ENCODE measurements around the gene SIRT7. TPM values are rescaled to one million over a fixed set of nuclear protein-coding genes. Genes with fewer than 3 reads are reported as not detected.

Gene SIRT7
- polyA plus RNA-seq, 1 of the 3 experiments (the other 2 are of a cell fraction): 32.6 TPM

- 93% methylated on average over 31 of the region's 38 CpGs for WGBS (ENCODE audit: low lambda C conversion rate)
These were observed 17.1 kb upstream of the SIRT7 start for GRCh38 chr17:81934850-81935708.

GRCh38 chr17:81934098-81934757, 16.3 kb upstream of the SIRT7 start:
- no peaks in the 10 kb centered on the region for H3K27me3 ChIP-seq (ENCODE audit: insufficient read depth)
- ChIA-PET POLR2A (interaction anchor here (0.5 to 2.1 kb wide), 2 partner anchors 72 to 87 kb away, joined by 3 to 7 read pairs; no protein-coding TSS in a partner anchor), CTCF (interaction anchor here (0.8 to 11.7 kb wide), 8 partner anchors 22 to 102 kb away, joined by 3 to 107 read pairs (median 4); partner anchors contain the start of gene NOTUM)
- H3K9me2 ChIP-seq: no peaks in the 10 kb centered on the region
- peaks cover 16% of the 10 kb centered on the region for H3F3A ChIP-seq (replicated peaks; ENCODE audit: insufficient read depth)
- no peak overlapping the region for H3K9ac ChIP-seq
- H3K27ac ChIP-seq (ENCODE audit: low read depth in 2 of 2, low read length in 1 of 2): no peak overlapping the region
- no peak overlapping the region for H2AFZ ChIP-seq (ENCODE audit: low read depth)
- no peaks in the 10 kb centered on the region for H3K9me3 ChIP-seq
- no peak for DNase-seq
- peaks cover 19% of the 10 kb centered on the region for H3K79me2 ChIP-seq (ENCODE audit: insufficient read depth)
- WGBS (ENCODE audit: low lambda C conversion rate): 98% methylated on average over 14 of the region's 23 CpGs
- H4K20me1 ChIP-seq (ENCODE audit: insufficient read depth): peaks cover 7% of the 10 kb centered on the region; the same call in 1 of the 2 replicates
- H3K36me3 ChIP-seq (replicated peaks in 1 of 2; ENCODE audit: control insufficient read depth in 1 of 2, insufficient read depth in 2 of 2, low read length in 1 of 2): peaks cover 0 to 20% of the 10 kb centered on the region in 2 experiments
- no peak overlapping the region for H3K4me3 ChIP-seq (ENCODE audit: low read depth in 2 of 2, low read length in 1 of 2)
- no peak overlapping the region for H3K4me2 ChIP-seq
- peaks cover 6 to 19% of the 10 kb centered on the region in 2 experiments; a peak in 2 of 4 replicates for H3K4me1 ChIP-seq (ENCODE audit: control insufficient read depth in 1 of 2, insufficient read depth in 2 of 2, low read depth in 1 of 2, low read length in 1 of 2)
- TF ChIP-seq PBX3 (IDR thresholded peaks at IDR 0.05) (no peak), IRF3 (IDR thresholded peaks at IDR 0.05; ENCODE audit: low read depth, low read length) (no peak), TEAD4 (IDR thresholded peaks at IDR 0.05; ENCODE audit: borderline replicate concordance, insufficient read depth) (no peak), FOXM1 (IDR thresholded peaks at IDR 0.05; ENCODE audit: low read depth) (no peak), FOSL2 (IDR thresholded peaks at IDR 0.05; ENCODE audit: borderline replicate concordance, low read depth) (no peak), NRF1 (IDR thresholded peaks at IDR 0.05; ENCODE audit: low read depth, low read length) (no peak), GABPA (IDR thresholded peaks at IDR 0.05; ENCODE audit: low read depth) (no peak), SMC3 (IDR thresholded peaks at IDR 0.05; ENCODE audit: low read depth, low read length) (no peak), CTCF (IDR thresholded peaks at IDR 0.05) (no peak)
- TF ChIP-seq, protein P1, sequence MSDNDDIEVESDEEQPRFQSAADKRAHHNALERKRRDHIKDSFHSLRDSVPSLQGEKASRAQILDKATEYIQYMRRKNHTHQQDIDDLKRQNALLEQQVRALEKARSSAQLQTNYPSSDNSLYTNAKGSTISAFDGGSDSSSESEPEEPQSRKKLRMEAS (IDR thresholded peaks at IDR 0.05; ENCODE audit: low read depth): no peak

More at GRCh38 chr17:81934850-81935708, 17.1 kb upstream of the SIRT7 start:
- H3F3A ChIP-seq (replicated peaks; ENCODE audit: insufficient read depth): peaks cover 16% of the 10 kb centered on the region
- H3K79me2 ChIP-seq (ENCODE audit: insufficient read depth): peaks cover 19% of the 10 kb centered on the region
- CTCF ChIA-PET: interaction anchor here (0.8 to 4.2 kb wide), 5 partner anchors 25 to 101 kb away, joined by 3 to 47 read pairs (median 6); partner anchors contain the start of genes CENPX and LRRC45
- no peaks in the 10 kb centered on the region for H3K9me3 ChIP-seq
- H3K4me3 ChIP-seq (ENCODE audit: low read depth in 2 of 2, low read length in 1 of 2): no peak overlapping the region
- H4K20me1 ChIP-seq (ENCODE audit: insufficient read depth): peaks cover 7% of the 10 kb centered on the region; the same call in 1 of the 2 replicates
- POLR2A ChIA-PET: interaction anchor here (0.5 to 4.0 kb wide), 2 partner anchors 7 to 73 kb away, joined by 3 to 34 read pairs; partner anchors contain the start of gene MAFG
- H3K27me3 ChIP-seq (ENCODE audit: insufficient read depth): no peaks in the 10 kb centered on the region
- no peak overlapping the region for H3K9ac ChIP-seq
- peak overlapping the region; percentile 100 for H3K4me2 ChIP-seq
- H3K9me2 ChIP-seq: no peaks in the 10 kb centered on the region
- TF ChIP-seq MXI1 (IDR thresholded peaks at IDR 0.05; ENCODE audit: low read depth, low read length): no peak
- TF ChIP-seq TEAD4 (IDR thresholded peaks at IDR 0.05; ENCODE audit: borderline replicate concordance, insufficient read depth): no peak
- TF ChIP-seq PBX3 (IDR thresholded peaks at IDR 0.05): no peak
- no peak for TF ChIP-seq RCOR1 (IDR thresholded peaks at IDR 0.05; ENCODE audit: low read length)
- TF ChIP-seq, protein P2, sequence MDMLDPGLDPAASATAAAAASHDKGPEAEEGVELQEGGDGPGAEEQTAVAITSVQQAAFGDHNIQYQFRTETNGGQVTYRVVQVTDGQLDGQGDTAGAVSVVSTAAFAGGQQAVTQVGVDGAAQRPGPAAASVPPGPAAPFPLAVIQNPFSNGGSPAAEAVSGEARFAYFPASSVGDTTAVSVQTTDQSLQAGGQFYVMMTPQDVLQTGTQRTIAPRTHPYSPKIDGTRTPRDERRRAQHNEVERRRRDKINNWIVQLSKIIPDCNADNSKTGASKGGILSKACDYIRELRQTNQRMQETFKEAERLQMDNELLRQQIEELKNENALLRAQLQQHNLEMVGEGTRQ (IDR thresholded peaks at IDR 0.05; ENCODE audit: borderline replicate concordance, low read depth, low read length): no peak
- no peak for TF ChIP-seq RFX5 (IDR thresholded peaks at IDR 0.05; ENCODE audit: low read length)
- TF ChIP-seq POLR2AphosphoS5 (IDR thresholded peaks at IDR 0.05; ENCODE audit: low read depth, low read length): no peak
- TF ChIP-seq NFIC (IDR thresholded peaks at IDR 0.05; ENCODE audit: borderline replicate concordance): no peak
- TF ChIP-seq EP300 (IDR thresholded peaks at IDR 0.05; ENCODE audit: borderline replicate concordance in 1 of 2, low read depth in 1 of 2, low read length in 1 of 2): no peak
- H3K27ac ChIP-seq (ENCODE audit: low read depth in 2 of 2, low read length in 1 of 2): no peak overlapping the region
- peaks cover 0 to 20% of the 10 kb centered on the region in 2 experiments for H3K36me3 ChIP-seq (replicated peaks in 1 of 2; ENCODE audit: control insufficient read depth in 1 of 2, insufficient read depth in 2 of 2, low read length in 1 of 2)
- H3K4me1 ChIP-seq (ENCODE audit: control insufficient read depth in 1 of 2, insufficient read depth in 2 of 2, low read depth in 1 of 2, low read length in 1 of 2): peaks cover 6 to 19% of the 10 kb centered on the region in 2 experiments; a peak in 2 of 4 replicates
- DNase-seq: no peak
- H2AFZ ChIP-seq (ENCODE audit: low read depth): no peak overlapping the region
